ENCODE data around the gene ITGA11. TPM values are rescaled to one million over a fixed set of nuclear protein-coding genes. Genes with fewer than 3 reads are reported as not detected.
A peak's percentile ranks its signal among the peaks of the same experiment; 100 is the strongest.

The ITGA11 gene
- total RNA-seq, 1 experiment from 2014 or later, result not detected

GRCh38 chr15:68316061-68316804 is 115.7 kb downstream of the ITGA11 start:
- no TSS peak for BruUV-seq (replicated peaks)
- Histone ChIP-seq H2AFZ (ENCODE audit: low read length) (no peak overlapping the region), H3K79me2 (ENCODE audit: low read length) (no peaks in the 10 kb centered on the region), H3K9ac (ENCODE audit: low read length) (no peak overlapping the region), H3K4me1 (ENCODE audit: insufficient read depth, low read length) (no peaks in the 10 kb centered on the region), H4K20me1 (ENCODE audit: low read length) (no peaks in the 10 kb centered on the region), H3K4me2 (ENCODE audit: low read length) (no peak overlapping the region), H3K9me3 (ENCODE audit: low read length) (no peaks in the 10 kb centered on the region), H3K27me3 (ENCODE audit: low read length) (no peaks in the 10 kb centered on the region), H3K27ac (ENCODE audit: low read length) (no peak overlapping the region), H3F3A (ENCODE audit: low read length, unreplicated experiment) (no peaks in the 10 kb centered on the region), H3K4me3 (ENCODE audit: low read length) (no peak overlapping the region), H3K36me3 (ENCODE audit: low read depth, low read length) (no peaks in the 10 kb centered on the region), H3K9me2 (replicated peaks; ENCODE audit: low read length) (no peaks in the 10 kb centered on the region)
- ChIA-PET CTCF (no interaction called here), POLR2A (ENCODE audit: unreplicated experiment) (no interaction called here)
- TF ChIP-seq CTCF (conservative IDR thresholded peaks at IDR 0.05; ENCODE audit: low read depth, low read length) (peak; percentile 62), EZH2 (IDR thresholded peaks at IDR 0.05; ENCODE audit: low read length, unreplicated experiment) (no peak), EZH2phosphoT487 (IDR thresholded peaks at IDR 0.05; ENCODE audit: borderline replicate concordance, low read length) (no peak)
- intact Hi-C loops (cut with micrococcal nuclease), result no loop called here
- DNase-seq (peak; percentile 20), ATAC-seq (no peak; the same call in 1 of the 2 replicates)

GRCh38 chr15:68315495-68316031 is 116.4 kb downstream of the ITGA11 start:
- Histone ChIP-seq H3K4me1 (ENCODE audit: insufficient read depth, low read length) (no peaks in the 10 kb centered on the region), H3K9me3 (ENCODE audit: low read length) (no peaks in the 10 kb centered on the region), H3K79me2 (ENCODE audit: low read length) (no peaks in the 10 kb centered on the region), H3F3A (ENCODE audit: low read length, unreplicated experiment) (no peaks in the 10 kb centered on the region), H3K36me3 (ENCODE audit: low read depth, low read length) (no peaks in the 10 kb centered on the region), H3K9me2 (replicated peaks; ENCODE audit: low read length) (no peaks in the 10 kb centered on the region), H4K20me1 (ENCODE audit: low read length) (no peaks in the 10 kb centered on the region), H3K27me3 (ENCODE audit: low read length) (no peaks in the 10 kb centered on the region), H3K4me3 (ENCODE audit: low read length) (no peak overlapping the region), H2AFZ (ENCODE audit: low read length) (no peak overlapping the region), H3K9ac (ENCODE audit: low read length) (no peak overlapping the region), H3K4me2 (ENCODE audit: low read length) (no peak overlapping the region), H3K27ac (ENCODE audit: low read length) (no peak overlapping the region)
- BruUV-seq (replicated peaks), result no TSS peak
- DNase-seq (no peak), ATAC-seq (no peak)
- intact Hi-C loops (cut with micrococcal nuclease), result no loop called here
- ChIA-PET CTCF (no interaction called here), POLR2A (ENCODE audit: unreplicated experiment) (no interaction called here)
- TF ChIP-seq CTCF (conservative IDR thresholded peaks at IDR 0.05; ENCODE audit: low read depth, low read length) (no peak), EZH2 (IDR thresholded peaks at IDR 0.05; ENCODE audit: low read length, unreplicated experiment) (no peak), EZH2phosphoT487 (IDR thresholded peaks at IDR 0.05; ENCODE audit: borderline replicate concordance, low read length) (no peak)

- TF ChIP-seq EZH2phosphoT487 (IDR thresholded peaks at IDR 0.05; ENCODE audit: borderline replicate concordance, low read length) (no peak), CTCF (conservative IDR thresholded peaks at IDR 0.05; ENCODE audit: low read depth, low read length) (no peak), EZH2 (IDR thresholded peaks at IDR 0.05; ENCODE audit: low read length, unreplicated experiment) (no peak)
- DNase-seq (no peak), ATAC-seq (no peak)
- Histone ChIP-seq H3K9me2 (replicated peaks; ENCODE audit: low read length) (no peaks in the 10 kb centered on the region), H3K27ac (ENCODE audit: low read length) (no peak overlapping the region), H4K20me1 (ENCODE audit: low read length) (no peaks in the 10 kb centered on the region), H3K79me2 (ENCODE audit: low read length) (no peaks in the 10 kb centered on the region), H2AFZ (ENCODE audit: low read length) (no peak overlapping the region), H3K27me3 (ENCODE audit: low read length) (no peaks in the 10 kb centered on the region), H3K36me3 (ENCODE audit: low read depth, low read length) (no peaks in the 10 kb centered on the region), H3K4me2 (ENCODE audit: low read length) (no peak overlapping the region), H3K9me3 (ENCODE audit: low read length) (no peaks in the 10 kb centered on the region), H3K9ac (ENCODE audit: low read length) (no peak overlapping the region), H3F3A (ENCODE audit: low read length, unreplicated experiment) (no peaks in the 10 kb centered on the region), H3K4me3 (ENCODE audit: low read length) (no peak overlapping the region), H3K4me1 (ENCODE audit: insufficient read depth, low read length) (no peaks in the 10 kb centered on the region)
- CTCF ChIA-PET, result no interaction called here
- POLR2A ChIA-PET (ENCODE audit: unreplicated experiment), result no interaction called here
- intact Hi-C loops (cut with micrococcal nuclease), result no loop called here
- BruUV-seq (replicated peaks), result no TSS peak
These were observed 116.9 kb downstream of the ITGA11 start for GRCh38 chr15:68315035-68315434.

Data from PC-3 (cell line).